Measurements from ENCODE around the gene LPIN1. TPM values are rescaled to one million over a fixed set of nuclear protein-coding genes. Genes with fewer than 3 reads are reported as not detected.

Gene LPIN1
- total RNA-seq, 1 donor from 2014 or later = 48.8 TPM

DNA sequence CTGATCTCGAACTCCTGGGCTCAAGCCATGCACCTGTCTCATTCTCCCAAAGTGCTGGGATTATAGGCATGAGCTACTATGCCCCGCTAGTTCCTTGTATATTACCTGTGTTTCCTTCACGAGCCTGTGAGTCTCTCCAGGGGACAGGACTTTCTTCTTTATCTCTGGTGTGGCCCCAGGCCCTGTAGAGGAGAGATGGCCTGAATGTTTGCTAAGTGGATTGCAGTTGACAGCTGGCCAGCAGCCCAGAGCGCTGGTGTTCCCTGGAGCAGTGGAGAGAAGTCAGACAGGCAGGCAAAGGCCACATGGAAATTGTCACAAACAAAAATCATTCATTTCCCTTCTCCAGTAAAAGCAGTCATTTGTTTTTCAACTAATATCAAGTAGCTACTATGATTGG, 17.9 kb downstream of the LPIN1 start:
- peaks cover 61% of the 10 kb centered on the region for H3K36me3 Mint-ChIP-seq (ENCODE audit: low read depth)
- no peak overlapping the region for H3K4me3 Mint-ChIP-seq (ENCODE audit: low read depth)
- H3K9me3 Mint-ChIP-seq = no peaks in the 10 kb centered on the region
- H3K27me3 Mint-ChIP-seq (ENCODE audit: low read depth) = no peaks in the 10 kb centered on the region
- peaks cover 14% of the 10 kb centered on the region for H3K4me1 Mint-ChIP-seq (ENCODE audit: low read depth)
- intact Hi-C loops (cut with micrococcal nuclease) = no loop called here
- H3K27ac Mint-ChIP-seq = no peak overlapping the region
- no peak for DNase-seq (ENCODE audit: low spot score)

- no peaks in the 10 kb centered on the region for H3K27me3 Mint-ChIP-seq (ENCODE audit: low read depth)
- H3K9me3 Mint-ChIP-seq = no peaks in the 10 kb centered on the region
- H3K4me1 Mint-ChIP-seq (ENCODE audit: low read depth) = peaks cover 14% of the 10 kb centered on the region
- DNase-seq (ENCODE audit: low spot score) = no peak
- intact Hi-C loops (cut with micrococcal nuclease) = no loop called here
- no peak overlapping the region for H3K4me3 Mint-ChIP-seq (ENCODE audit: low read depth)
- peaks cover 67% of the 10 kb centered on the region for H3K36me3 Mint-ChIP-seq (ENCODE audit: low read depth)
- H3K27ac Mint-ChIP-seq = no peak overlapping the region
Measured at GRCh38 chr2:11764920-11765319, 18.5 kb downstream of the LPIN1 start.

DNA sequence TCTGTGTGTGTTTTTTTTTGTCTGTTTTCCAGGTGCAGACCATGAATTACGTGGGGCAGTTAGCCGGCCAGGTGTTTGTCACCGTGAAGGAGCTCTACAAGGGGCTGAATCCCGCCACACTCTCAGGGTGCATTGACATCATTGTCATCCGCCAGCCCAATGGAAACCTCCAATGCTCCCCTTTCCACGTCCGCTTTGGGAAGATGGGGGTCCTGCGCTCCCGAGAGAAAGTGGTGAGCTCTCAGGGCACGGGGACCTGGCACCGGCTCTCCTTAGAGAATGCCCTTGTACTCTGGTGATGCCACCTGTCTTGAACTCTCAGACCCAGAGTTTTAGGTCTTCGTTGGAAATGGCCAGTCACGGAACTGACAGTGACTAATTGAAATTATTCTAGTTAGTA, 19.1 kb downstream of the LPIN1 start:
- Mint-ChIP-seq H3K27me3 (ENCODE audit: low read depth) (no peaks in the 10 kb centered on the region), H3K9me3 (no peaks in the 10 kb centered on the region), H3K27ac (no peak overlapping the region), H3K4me3 (ENCODE audit: low read depth) (no peak overlapping the region), H3K36me3 (ENCODE audit: low read depth) (peaks cover 72% of the 10 kb centered on the region), H3K4me1 (ENCODE audit: low read depth) (peaks cover 15% of the 10 kb centered on the region)
- no peak for DNase-seq (ENCODE audit: low spot score)
- intact Hi-C loops (cut with micrococcal nuclease) = no loop called here

GRCh38 chr2:11766016-11766415, 19.6 kb downstream of the LPIN1 start:
- no peaks in the 10 kb centered on the region for H3K9me3 Mint-ChIP-seq

GRCh38 chr2:11767779-11768178, 21.3 kb downstream of the LPIN1 start:
- H3K27me3 Mint-ChIP-seq (ENCODE audit: low read depth) = no peaks in the 10 kb centered on the region
- intact Hi-C loops (cut with micrococcal nuclease) = no loop called here
- no peak overlapping the region for H3K4me3 Mint-ChIP-seq (ENCODE audit: low read depth)
- no peak for DNase-seq (ENCODE audit: low spot score)
- H3K9me3 Mint-ChIP-seq = no peaks in the 10 kb centered on the region
- H3K4me1 Mint-ChIP-seq (ENCODE audit: low read depth) = peaks cover 13% of the 10 kb centered on the region
- H3K27ac Mint-ChIP-seq = no peak overlapping the region
- H3K36me3 Mint-ChIP-seq (ENCODE audit: low read depth) = peaks cover 81% of the 10 kb centered on the region

More at GRCh38 chr2:11766016-11766415, 19.6 kb downstream of the LPIN1 start:
- intact Hi-C loops (cut with micrococcal nuclease) = no loop called here
- no peak for DNase-seq (ENCODE audit: low spot score)
- Mint-ChIP-seq H3K4me3 (ENCODE audit: low read depth) (no peak overlapping the region), H3K4me1 (ENCODE audit: low read depth) (peaks cover 15% of the 10 kb centered on the region), H3K27me3 (ENCODE audit: low read depth) (no peaks in the 10 kb centered on the region), H3K27ac (no peak overlapping the region), H3K36me3 (ENCODE audit: low read depth) (peaks cover 70% of the 10 kb centered on the region)

DNA sequence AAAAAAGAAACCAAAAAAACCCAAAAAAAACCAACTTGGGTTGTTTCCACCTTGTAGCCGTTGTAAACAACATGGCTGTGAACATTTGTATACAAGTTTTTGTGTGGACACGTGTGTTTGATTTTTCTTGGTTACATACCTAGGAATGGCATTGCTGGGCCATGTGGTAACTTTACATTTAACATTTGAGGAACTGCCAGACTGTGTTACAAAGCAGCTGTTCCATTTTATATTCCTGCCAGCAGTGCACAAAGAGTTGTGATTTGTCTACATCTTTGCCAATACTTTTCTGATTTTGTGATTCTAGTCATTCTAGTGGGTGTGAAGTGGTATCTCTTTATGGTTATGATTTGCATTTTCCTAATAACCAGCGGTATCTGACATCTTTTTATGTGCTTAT, 22.5 kb downstream of the LPIN1 start:
- DNase-seq (ENCODE audit: low spot score) = no peak
- Mint-ChIP-seq H3K27me3 (ENCODE audit: low read depth) (no peaks in the 10 kb centered on the region), H3K4me3 (ENCODE audit: low read depth) (no peak overlapping the region), H3K27ac (peak overlapping the region; percentile 42), H3K9me3 (no peaks in the 10 kb centered on the region), H3K4me1 (ENCODE audit: low read depth) (peaks cover 16% of the 10 kb centered on the region), H3K36me3 (ENCODE audit: low read depth) (peaks cover 86% of the 10 kb centered on the region)
- intact Hi-C loops (cut with micrococcal nuclease) = no loop called here

DNA sequence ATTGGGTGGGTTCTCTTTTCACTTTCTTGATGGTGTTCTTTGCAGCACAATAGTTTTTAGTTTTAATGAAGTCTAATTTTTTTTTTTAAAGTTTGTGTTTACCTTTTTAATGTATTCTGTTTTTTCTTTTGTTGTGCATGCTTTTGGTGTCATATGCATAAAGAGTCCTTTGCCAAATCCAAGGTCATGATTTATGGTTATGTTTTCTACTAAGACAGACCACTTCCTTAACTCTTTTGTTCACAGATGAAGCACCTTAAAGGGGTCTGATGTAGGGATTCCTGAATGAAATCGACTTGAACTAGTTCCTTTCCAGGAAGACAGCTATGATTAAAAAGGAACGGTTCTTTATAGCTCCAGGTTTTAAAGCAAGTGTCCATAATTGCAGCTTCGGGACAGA, 23.1 kb downstream of the LPIN1 start:
- H3K4me1 Mint-ChIP-seq (ENCODE audit: low read depth) = peaks cover 20% of the 10 kb centered on the region
- no peaks in the 10 kb centered on the region for H3K9me3 Mint-ChIP-seq
- no peak overlapping the region for H3K27ac Mint-ChIP-seq
- no peaks in the 10 kb centered on the region for H3K27me3 Mint-ChIP-seq (ENCODE audit: low read depth)
- no peak for DNase-seq (ENCODE audit: low spot score)
- intact Hi-C loops (cut with micrococcal nuclease) = no loop called here
- no peak overlapping the region for H3K4me3 Mint-ChIP-seq (ENCODE audit: low read depth)
- peaks cover 86% of the 10 kb centered on the region for H3K36me3 Mint-ChIP-seq (ENCODE audit: low read depth)

DNA sequence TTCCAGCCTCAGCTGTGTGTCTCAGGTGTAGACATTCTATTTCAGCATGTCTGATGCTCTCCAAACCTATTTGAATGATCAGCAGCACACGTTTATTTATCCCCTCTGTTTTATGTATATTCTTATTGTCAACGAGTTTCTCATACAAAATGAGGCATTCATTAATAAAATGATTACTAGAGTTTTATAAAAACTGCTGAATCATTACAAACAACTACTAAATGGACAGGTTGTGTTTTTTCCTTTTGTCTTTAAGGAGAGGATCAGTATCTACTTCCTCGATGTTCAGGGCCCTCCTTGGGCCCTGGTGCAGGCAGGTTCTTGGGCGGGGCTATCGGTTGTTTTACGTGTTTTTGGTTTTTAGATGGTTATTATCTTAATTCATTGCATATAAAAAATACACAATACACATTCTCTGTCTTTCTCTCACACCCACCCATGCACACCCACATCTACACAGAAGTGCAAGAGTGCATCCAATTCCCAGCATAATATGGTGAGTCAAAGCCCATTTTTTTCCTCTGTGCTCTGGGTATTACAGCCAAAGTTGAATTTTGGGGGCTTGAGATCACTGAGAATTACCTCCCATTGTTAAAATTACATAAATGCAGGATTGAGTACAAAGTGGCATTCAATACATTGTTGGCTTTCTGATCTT, 24.2 kb downstream of the LPIN1 start:
- DNase-seq (ENCODE audit: low spot score) = no peak
- H3K27me3 Mint-ChIP-seq (ENCODE audit: low read depth) = no peaks in the 10 kb centered on the region
- H3K27ac Mint-ChIP-seq = no peak overlapping the region
- H3K36me3 Mint-ChIP-seq (ENCODE audit: low read depth) = peaks cover 85% of the 10 kb centered on the region
- peaks cover 27% of the 10 kb centered on the region for H3K4me1 Mint-ChIP-seq (ENCODE audit: low read depth)
- intact Hi-C loops (cut with micrococcal nuclease) = loop anchor here (10.0 kb wide), 2 partner anchors 306 to 616 kb away; partner anchors contain the start of genes E2F6 and SLC66A3
- no peak overlapping the region for H3K4me3 Mint-ChIP-seq (ENCODE audit: low read depth)
- no peaks in the 10 kb centered on the region for H3K9me3 Mint-ChIP-seq

GRCh38 chr2:11771971-11772615, 25.7 kb downstream of the LPIN1 start:
- no peak for DNase-seq (ENCODE audit: low spot score)
- H3K27ac Mint-ChIP-seq = no peak overlapping the region
- no peaks in the 10 kb centered on the region for H3K9me3 Mint-ChIP-seq
- H3K4me3 Mint-ChIP-seq (ENCODE audit: low read depth) = no peak overlapping the region
- intact Hi-C loops (cut with micrococcal nuclease) = loop anchor here (10.0 kb wide), 2 partner anchors 307 to 617 kb away; partner anchors contain the start of genes E2F6 and SLC66A3
- H3K27me3 Mint-ChIP-seq (ENCODE audit: low read depth) = no peaks in the 10 kb centered on the region
- peaks cover 27% of the 10 kb centered on the region for H3K4me1 Mint-ChIP-seq (ENCODE audit: low read depth)
- peaks cover 77% of the 10 kb centered on the region for H3K36me3 Mint-ChIP-seq (ENCODE audit: low read depth)

DNA sequence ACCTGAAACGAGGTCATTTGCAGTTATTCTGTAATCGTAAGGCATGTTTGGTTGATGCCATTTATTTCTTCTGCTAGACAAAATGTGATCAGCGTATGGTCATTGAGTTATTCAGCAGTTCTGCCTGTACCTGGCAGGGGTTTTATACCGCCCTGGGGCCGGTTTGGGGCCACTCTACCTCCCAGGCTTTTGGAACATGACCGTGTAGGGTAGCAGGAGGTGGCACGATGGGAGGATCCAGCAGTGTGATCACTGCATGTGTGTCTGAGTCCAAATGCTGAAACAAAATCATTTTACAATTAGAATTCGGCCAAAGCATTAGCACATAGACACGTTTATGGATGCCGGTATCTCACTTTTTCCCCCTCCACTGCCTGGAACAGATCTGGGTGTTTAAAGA, 26.7 kb downstream of the LPIN1 start:
- Mint-ChIP-seq H3K4me1 (ENCODE audit: low read depth) (peaks cover 37% of the 10 kb centered on the region), H3K36me3 (ENCODE audit: low read depth) (peaks cover 79% of the 10 kb centered on the region), H3K4me3 (ENCODE audit: low read depth) (no peak overlapping the region), H3K27ac (no peak overlapping the region), H3K27me3 (ENCODE audit: low read depth) (no peaks in the 10 kb centered on the region), H3K9me3 (no peaks in the 10 kb centered on the region)
- intact Hi-C loops (cut with micrococcal nuclease) = loop anchor here (10.0 kb wide), 2 partner anchors 308 to 618 kb away; partner anchors contain the start of genes E2F6 and SLC66A3
- no peak for DNase-seq (ENCODE audit: low spot score)

- Mint-ChIP-seq H3K9me3 (no peaks in the 10 kb centered on the region), H3K36me3 (ENCODE audit: low read depth) (peaks cover 76% of the 10 kb centered on the region), H3K27ac (peak overlapping the region; percentile 72), H3K4me3 (ENCODE audit: low read depth) (no peak overlapping the region), H3K27me3 (ENCODE audit: low read depth) (no peaks in the 10 kb centered on the region), H3K4me1 (ENCODE audit: low read depth) (peaks cover 45% of the 10 kb centered on the region)
- DNase-seq (ENCODE audit: low spot score) = no peak
- intact Hi-C loops (cut with micrococcal nuclease) = loop anchor here (10.0 kb wide), 2 partner anchors 309 to 619 kb away; partner anchors contain the start of genes E2F6 and SLC66A3
Measured at GRCh38 chr2:11773747-11774525, 27.5 kb downstream of the LPIN1 start.

DNA sequence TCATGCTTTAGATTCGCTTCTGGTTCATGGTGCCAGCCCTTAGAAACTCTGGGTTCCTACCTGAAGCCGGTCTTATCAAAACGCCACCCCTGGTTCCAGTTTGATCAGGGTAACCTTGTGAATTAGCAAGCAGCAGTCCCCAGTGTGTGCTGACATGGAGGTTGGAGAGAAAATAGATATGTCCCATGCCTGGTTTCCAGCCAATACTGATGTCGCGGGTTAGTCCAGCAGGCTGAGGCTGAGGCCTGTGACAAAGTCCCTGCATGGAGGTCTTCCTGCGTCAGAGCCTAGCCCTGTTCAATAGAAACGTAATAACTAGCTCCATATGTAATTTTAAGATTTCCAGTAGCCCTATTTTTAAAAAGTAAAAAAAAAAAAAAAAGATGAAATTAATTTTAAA, 28.2 kb downstream of the LPIN1 start:
- no peak overlapping the region for H3K27ac Mint-ChIP-seq
- DNase-seq (ENCODE audit: low spot score) = no peak
- intact Hi-C loops (cut with micrococcal nuclease) = loop anchor here (10.0 kb wide), 2 partner anchors 310 to 620 kb away; partner anchors contain the start of genes E2F6 and SLC66A3
- H3K4me1 Mint-ChIP-seq (ENCODE audit: low read depth) = peaks cover 50% of the 10 kb centered on the region
- no peaks in the 10 kb centered on the region for H3K9me3 Mint-ChIP-seq
- no peaks in the 10 kb centered on the region for H3K27me3 Mint-ChIP-seq (ENCODE audit: low read depth)
- H3K36me3 Mint-ChIP-seq (ENCODE audit: low read depth) = peaks cover 76% of the 10 kb centered on the region
- no peak overlapping the region for H3K4me3 Mint-ChIP-seq (ENCODE audit: low read depth)
